Gastrocnemius medialis (tissue), 4 donors: ENCODE data around the gene RHBDL1.

Source experiments
- POLR2A ChIP-seq, 2 donors: fragments of 450-650 bp; IDR thresholded peaks; one replicate each; pipeline ENCODE4 v1.6.1; 2017; ENCODE audit warnings: antibody characterized with exemption in 2 of 2, mild to moderate bottlenecking in 2 of 2, moderate library complexity in 2 of 2
- TF ChIP-seq, protein P1 (sequence below), 5 experiments: fragments of 450-650 bp in 3 of 5; fragments of 200-600 bp in 2 of 5; sonication (generic) in 2 of 5; IDR thresholded peaks in 4 of 5; conservative IDR thresholded peaks in 1 of 5; 1 replicate in 4 of 5; 2 replicates in 1 of 5; pipeline ENCODE4 v1.5.1; 2016 to 2019; ENCODE audit warnings: antibody characterized with exemption in 5 of 5, mild to moderate bottlenecking in 3 of 5, moderate library complexity in 3 of 5

DNA sequence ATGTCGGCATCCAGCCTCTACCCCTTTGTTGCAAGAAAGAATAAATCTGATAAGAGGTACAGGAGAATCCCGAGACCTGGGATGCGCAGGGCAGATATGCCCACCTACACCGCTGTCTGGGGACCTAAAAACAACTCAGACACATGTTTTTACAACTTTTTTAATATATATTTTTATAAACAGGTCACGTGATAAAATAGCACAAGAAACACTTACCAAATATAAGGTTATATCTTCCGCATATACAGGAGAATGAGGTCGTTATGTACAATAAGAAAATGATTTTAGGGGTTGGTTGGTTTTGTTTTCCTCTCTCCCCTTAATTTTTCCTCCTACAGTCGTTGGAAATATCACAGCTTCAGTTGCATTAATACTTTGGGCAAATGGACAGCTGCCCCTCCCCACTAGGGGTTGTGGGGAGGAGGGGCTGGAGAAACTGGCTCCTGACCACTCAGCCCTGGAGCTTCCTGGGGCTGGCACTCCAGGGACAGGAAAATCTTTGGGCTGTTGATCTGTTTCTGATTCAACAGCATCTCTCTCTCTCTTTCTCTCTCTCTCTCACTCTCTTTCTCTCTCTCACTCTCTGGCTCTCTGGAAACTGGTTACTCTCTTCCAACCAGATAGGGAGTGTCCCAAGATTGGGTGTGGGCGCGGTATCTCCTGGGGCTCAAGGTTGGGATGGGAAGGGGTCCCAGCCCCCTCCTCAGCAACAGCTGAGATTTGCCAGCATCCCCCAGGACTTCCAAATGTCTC, 17.1 kb downstream of the RHBDL1 start:
- TF ChIP-seq, protein P1, sequence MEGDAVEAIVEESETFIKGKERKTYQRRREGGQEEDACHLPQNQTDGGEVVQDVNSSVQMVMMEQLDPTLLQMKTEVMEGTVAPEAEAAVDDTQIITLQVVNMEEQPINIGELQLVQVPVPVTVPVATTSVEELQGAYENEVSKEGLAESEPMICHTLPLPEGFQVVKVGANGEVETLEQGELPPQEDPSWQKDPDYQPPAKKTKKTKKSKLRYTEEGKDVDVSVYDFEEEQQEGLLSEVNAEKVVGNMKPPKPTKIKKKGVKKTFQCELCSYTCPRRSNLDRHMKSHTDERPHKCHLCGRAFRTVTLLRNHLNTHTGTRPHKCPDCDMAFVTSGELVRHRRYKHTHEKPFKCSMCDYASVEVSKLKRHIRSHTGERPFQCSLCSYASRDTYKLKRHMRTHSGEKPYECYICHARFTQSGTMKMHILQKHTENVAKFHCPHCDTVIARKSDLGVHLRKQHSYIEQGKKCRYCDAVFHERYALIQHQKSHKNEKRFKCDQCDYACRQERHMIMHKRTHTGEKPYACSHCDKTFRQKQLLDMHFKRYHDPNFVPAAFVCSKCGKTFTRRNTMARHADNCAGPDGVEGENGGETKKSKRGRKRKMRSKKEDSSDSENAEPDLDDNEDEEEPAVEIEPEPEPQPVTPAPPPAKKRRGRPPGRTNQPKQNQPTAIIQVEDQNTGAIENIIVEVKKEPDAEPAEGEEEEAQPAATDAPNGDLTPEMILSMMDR (IDR thresholded peaks at IDR 0.05 in 4 of 5, conservative IDR thresholded peaks at IDR 0.05 in 1 of 5), result no peak
- no peak for TF ChIP-seq POLR2A (IDR thresholded peaks at IDR 0.05)
